ENCODE data around the gene KNOP1. TPM values are rescaled to one million over a fixed set of nuclear protein-coding genes. Genes with fewer than 3 reads are reported as not detected.
A peak's percentile ranks its signal among the peaks of the same experiment; 100 is the strongest.

Gene KNOP1
- total RNA-seq, 2 donors from 2014 or later, result 83.9 to 95.9 TPM

- peaks cover 69% of the 10 kb centered on the region for H3K36me3 ChIP-seq (ENCODE audit: control insufficient read depth, insufficient read depth, low read length)
- H3K4me1 Mint-ChIP-seq, result peaks cover 41% of the 10 kb centered on the region
- H3K4me3 Mint-ChIP-seq, result no peak overlapping the region
- WGBS, 2 experiments (ENCODE audit: insufficient coverage in 1 of 2, insufficient read length in 1 of 2), result 96 to 97% methylated on average over 7 to 11 of the region's 11 CpGs
- no peak overlapping the region for H3K4me3 ChIP-seq (ENCODE audit: low read length)
- peaks cover 54% of the 10 kb centered on the region for H3K36me3 Mint-ChIP-seq (ENCODE audit: low read depth)
- no peak for DNase-seq
- H3K9me3 ChIP-seq (ENCODE audit: control insufficient read depth, low read length), result no peaks in the 10 kb centered on the region
- no peak overlapping the region for H3K27ac ChIP-seq (ENCODE audit: low read depth, low read length)
- H3K27ac Mint-ChIP-seq, result no peak overlapping the region
- no peaks in the 10 kb centered on the region for H3K27me3 ChIP-seq (ENCODE audit: control insufficient read depth, insufficient read depth, low read length, poor library complexity, severe bottlenecking)
- no peaks in the 10 kb centered on the region for H3K27me3 Mint-ChIP-seq (ENCODE audit: insufficient read depth)
- no peaks in the 10 kb centered on the region for H3K9me3 Mint-ChIP-seq
- H3K4me1 ChIP-seq (ENCODE audit: control insufficient read depth, insufficient read depth, low read length), result peaks cover 13% of the 10 kb centered on the region
- no peak for TF ChIP-seq CTCF (conservative IDR thresholded peaks at IDR 0.05)
- H3K9ac ChIP-seq (ENCODE audit: extremely low read depth, low read length, poor library complexity, severe bottlenecking), result no peak overlapping the region
Observed at GRCh38 chr16:19712418-19713058, 5.5 kb downstream of the KNOP1 start.

- Histone ChIP-seq H3K27ac (ENCODE audit: low read depth, low read length) (no peak overlapping the region), H3K9me3 (ENCODE audit: control insufficient read depth, low read length) (no peaks in the 10 kb centered on the region), H3K36me3 (ENCODE audit: control insufficient read depth, insufficient read depth, low read length) (peaks cover 78% of the 10 kb centered on the region), H3K4me3 (ENCODE audit: low read length) (no peak overlapping the region), H3K27me3 (ENCODE audit: control insufficient read depth, insufficient read depth, low read length, poor library complexity, severe bottlenecking) (no peaks in the 10 kb centered on the region), H3K4me1 (ENCODE audit: control insufficient read depth, insufficient read depth, low read length) (peaks cover 13% of the 10 kb centered on the region), H3K9ac (ENCODE audit: extremely low read depth, low read length, poor library complexity, severe bottlenecking) (no peak overlapping the region)
- no peak for DNase-seq
- Mint-ChIP-seq H3K9me3 (no peaks in the 10 kb centered on the region), H3K27ac (peak overlapping the region; percentile 87), H3K27me3 (ENCODE audit: insufficient read depth) (no peaks in the 10 kb centered on the region), H3K4me1 (peaks cover 35% of the 10 kb centered on the region), H3K36me3 (ENCODE audit: low read depth) (peaks cover 62% of the 10 kb centered on the region), H3K4me3 (no peak overlapping the region)
- no peak for TF ChIP-seq CTCF (conservative IDR thresholded peaks at IDR 0.05)
- WGBS, 2 experiments (ENCODE audit: insufficient coverage in 1 of 2, insufficient read length in 1 of 2), result 95 to 97% methylated on average over 5 to 12 of the region's 12 CpGs
Observed at GRCh38 chr16:19711643-19712042, 6.4 kb downstream of the KNOP1 start.

- H3K36me3 Mint-ChIP-seq (ENCODE audit: low read depth), result peaks cover 68% of the 10 kb centered on the region
- 85 to 89% methylated on average over 6 to 13 of the region's 13 CpGs for WGBS, 2 experiments (ENCODE audit: insufficient coverage in 1 of 2, insufficient read length in 1 of 2)
- H3K27me3 ChIP-seq (ENCODE audit: control insufficient read depth, insufficient read depth, low read length, poor library complexity, severe bottlenecking), result no peaks in the 10 kb centered on the region
- H3K27ac ChIP-seq (ENCODE audit: low read depth, low read length), result no peak overlapping the region
- H3K27me3 Mint-ChIP-seq (ENCODE audit: insufficient read depth), result no peaks in the 10 kb centered on the region
- H3K4me3 ChIP-seq (ENCODE audit: low read length), result peak overlapping the region; percentile 49
- H3K4me1 ChIP-seq (ENCODE audit: control insufficient read depth, insufficient read depth, low read length), result peaks cover 13% of the 10 kb centered on the region
- H3K9ac ChIP-seq (ENCODE audit: extremely low read depth, low read length, poor library complexity, severe bottlenecking), result no peak overlapping the region
- H3K27ac Mint-ChIP-seq, result peak overlapping the region; percentile 87
- H3K4me1 Mint-ChIP-seq, result peaks cover 29% of the 10 kb centered on the region
- no peak for DNase-seq
- no peaks in the 10 kb centered on the region for H3K9me3 Mint-ChIP-seq
- H3K9me3 ChIP-seq (ENCODE audit: control insufficient read depth, low read length), result no peaks in the 10 kb centered on the region
- no peak overlapping the region for H3K4me3 Mint-ChIP-seq
- peak; percentile 20 for TF ChIP-seq CTCF (conservative IDR thresholded peaks at IDR 0.05)
- peaks cover 84% of the 10 kb centered on the region for H3K36me3 ChIP-seq (ENCODE audit: control insufficient read depth, insufficient read depth, low read length)
Observed at GRCh38 chr16:19710991-19711545, 7.0 kb downstream of the KNOP1 start.

Measured in endodermal cell (in vitro differentiated cells).